GM20431 (cell line): Measurements from ENCODE around the gene ADK.
"Not testable (repeated sequence)": the region's sequence is repeated elsewhere in the genome, so short reads cannot be mapped to it uniquely, and the experiment has no call there.

Experiments
- in situ Hi-C: fragments of 300-500 bp; cut with MseI, MboI; formaldehyde crosslinking; loops from one replicate; pipeline ENCODE4 v1.15.0; 2020; ENCODE audit warnings: low sequenced_read_pairs; ENCODE audit not compliant: unreplicated experiment

The ADK gene

DNA sequence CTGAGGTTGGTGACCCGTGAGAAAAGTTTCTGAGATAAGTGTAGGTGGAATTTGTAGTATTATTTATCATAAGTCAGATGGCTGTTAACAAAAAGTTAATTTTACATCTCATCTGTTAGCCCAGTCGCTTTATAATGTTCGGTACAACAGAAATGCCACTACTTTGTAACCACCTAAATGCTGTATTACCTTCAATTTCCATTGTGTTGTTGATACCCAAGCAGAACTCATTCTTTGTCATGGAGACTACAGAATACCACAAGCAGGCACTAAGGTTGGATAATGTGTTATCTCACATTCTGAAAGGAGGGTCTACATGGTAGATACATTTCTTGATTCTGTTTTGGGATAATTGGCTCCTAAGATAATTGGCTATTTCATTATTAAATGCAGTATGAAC, 425.6 kb downstream of the ADK start:
- in situ Hi-C loops, result no loop called here

DNA sequence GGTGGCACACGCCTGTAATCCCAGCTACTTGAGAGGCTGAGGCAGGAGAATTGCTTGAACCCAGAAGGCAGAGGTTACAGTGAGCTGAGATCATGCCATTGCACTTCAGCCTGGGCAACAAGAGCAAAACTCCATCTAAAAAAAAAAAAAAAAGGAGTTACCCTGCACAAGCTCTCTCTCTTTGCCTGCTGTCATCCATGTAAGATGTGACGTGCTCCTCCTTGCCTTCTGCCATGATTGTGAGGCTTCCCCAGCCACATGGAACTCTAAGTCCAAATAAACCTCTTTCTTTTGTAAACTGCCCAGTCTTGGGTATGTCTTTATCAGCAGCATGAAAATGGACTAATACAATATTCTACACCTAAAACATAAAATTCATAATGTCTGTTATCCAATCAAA, 429.4 kb downstream of the ADK start:
- in situ Hi-C loops, result not testable (repeated sequence)

DNA sequence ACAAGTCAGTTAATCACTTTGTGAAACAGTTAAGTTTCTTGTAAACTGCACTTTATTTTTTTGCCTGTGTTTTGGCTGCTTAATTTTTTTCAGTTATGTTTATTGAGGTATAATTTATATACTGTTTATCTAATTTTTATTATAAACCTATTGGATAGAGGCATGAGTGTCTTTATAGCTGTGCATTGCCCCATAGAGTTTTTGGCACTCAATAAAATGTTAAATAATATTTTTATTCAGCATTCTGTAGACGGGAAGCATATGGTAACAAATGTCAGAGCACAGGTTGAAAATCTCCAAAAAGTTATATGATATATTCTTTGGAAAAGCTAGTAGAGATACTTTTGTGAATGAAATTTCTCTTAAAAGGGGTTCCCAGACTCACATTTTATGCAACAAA, 431.5 kb downstream of the ADK start:
- in situ Hi-C loops, result no loop called here

DNA sequence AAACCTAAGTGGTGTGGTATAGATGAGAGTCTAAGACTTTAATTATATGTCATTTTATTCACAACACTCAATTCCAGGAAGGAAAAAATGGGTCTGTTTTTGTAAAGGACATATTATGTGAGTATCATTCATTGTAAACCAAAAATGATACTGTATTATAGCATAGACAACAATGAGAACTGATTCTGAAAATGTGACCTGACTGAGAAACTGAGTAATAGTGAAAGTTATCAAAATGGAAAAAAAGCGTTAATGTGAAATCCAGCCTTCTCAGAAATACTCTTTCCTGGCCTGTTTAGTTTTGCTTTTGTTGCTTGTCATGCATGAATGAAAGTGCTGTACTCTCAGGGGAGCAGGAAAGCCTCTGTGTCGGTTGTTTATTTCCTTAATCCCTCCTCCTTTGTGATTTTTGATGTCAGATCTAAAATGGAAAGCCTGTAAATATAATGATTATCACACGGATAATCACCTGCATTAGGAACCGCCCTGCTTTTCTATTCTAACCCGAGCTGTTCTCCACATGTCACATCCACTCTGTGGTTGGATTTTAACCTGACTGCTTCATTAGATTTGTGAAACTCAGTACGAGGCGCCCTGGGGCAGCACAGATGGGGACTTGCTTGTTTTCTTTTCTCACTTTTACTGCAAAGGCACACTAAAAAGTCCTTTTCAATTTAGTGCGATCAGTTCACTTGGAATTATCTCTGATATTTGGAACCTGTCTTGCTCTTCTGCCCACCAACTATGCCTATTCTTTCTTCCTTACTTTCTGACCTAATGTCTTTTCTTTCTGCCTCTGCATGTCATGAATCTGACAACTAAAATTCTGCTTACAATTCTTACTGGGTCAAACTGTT, 434.4 kb downstream of the ADK start:
- in situ Hi-C loops, result no loop called here

DNA sequence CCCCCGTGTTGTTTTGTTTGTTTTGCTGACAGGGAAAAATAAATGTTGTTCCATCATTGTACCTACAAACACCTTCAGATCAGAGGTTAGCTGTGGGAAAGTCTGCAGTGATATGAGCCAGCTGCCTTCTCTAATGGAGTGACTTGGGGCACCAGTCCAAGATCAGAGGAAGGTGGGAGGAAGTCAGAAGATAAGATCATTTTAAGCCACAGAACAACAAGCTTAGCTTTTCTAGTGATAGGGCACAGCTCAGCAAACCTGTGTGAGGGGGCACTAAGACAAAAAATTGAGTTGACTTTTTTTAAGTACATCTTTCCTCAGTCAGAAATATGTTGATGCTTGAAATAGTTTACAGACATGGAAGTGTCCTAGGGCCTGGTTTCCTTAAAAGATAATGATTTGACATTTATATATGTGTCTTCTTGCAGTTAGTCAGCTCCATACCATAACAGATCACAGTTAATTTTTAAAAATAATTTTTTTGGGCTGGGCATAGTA, 435.1 kb downstream of the ADK start:
- in situ Hi-C loops, result no loop called here

DNA sequence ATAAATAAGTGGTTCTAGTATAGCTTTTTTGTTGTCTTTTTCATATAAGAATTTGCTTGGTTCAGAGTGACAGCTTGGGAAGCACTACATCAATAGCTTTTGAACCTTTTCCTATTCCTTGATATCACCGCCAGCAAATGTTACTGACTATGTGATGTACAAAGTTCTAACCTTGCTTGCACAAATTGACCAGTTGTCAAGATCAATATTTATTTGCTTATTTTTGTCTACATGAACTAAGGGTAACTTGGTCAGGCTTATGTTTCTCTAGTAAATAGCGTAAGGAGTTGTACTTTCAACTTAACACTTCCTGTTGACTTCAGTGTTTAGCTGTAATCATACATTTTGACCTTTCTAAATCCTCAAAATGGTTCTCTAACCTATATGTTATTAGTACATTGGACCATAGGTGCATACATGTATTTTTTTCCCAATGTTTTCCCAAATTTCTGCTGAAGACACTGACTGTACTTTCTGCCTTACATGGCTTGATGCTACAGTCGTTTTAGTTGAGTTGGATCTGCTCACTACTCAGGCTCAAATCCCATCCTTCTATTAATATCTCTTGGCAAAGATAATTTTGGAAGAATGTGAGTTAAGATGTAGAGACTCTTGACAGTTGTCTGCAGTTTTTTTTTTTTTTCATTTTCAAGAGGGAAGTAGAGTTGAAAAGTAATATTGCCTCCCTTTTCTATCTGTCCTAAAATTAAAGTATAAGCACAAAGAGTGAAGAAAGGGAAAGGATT, 436.3 kb downstream of the ADK start:
- in situ Hi-C loops, result no loop called here

DNA sequence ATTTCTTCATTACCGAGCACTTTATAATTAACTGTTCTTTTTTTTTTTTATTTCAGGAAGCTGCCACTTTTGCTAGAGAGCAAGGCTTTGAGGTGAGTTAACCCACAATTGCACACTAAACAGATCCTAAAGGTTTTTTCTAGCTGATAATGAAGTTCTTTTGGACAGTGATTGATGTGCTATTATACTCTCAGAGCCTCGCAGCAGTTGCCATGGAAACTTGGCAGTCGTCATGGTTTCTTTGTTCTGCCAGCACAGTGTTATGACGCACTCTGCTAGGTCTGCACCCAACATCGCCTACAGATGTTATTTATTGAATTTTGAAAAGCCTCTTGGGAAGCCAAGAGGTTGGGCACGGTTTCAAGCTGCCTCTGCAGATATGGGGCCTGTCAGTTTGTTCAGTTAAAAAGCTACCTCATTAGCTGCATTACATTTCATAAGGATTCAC, 438.2 kb downstream of the ADK start:
- in situ Hi-C loops, result no loop called here

DNA sequence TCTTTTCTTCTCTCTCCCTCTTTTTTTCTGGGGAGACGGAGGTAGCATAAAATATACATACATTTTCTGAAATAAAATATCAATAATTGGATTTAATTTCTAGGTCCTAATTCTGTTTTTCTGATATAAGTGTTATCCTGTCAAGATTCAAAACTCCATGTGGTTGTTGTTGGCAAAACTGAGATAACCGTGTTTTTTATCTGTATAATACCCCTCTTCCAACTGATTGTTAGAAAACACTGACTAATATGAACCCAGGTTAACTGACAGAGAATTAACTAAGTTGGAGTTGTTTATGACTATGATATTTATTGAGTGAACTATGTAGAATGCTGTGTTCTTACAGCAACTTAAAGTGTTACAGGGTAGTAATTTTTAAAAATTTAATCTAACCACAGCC, 438.8 kb downstream of the ADK start:
- in situ Hi-C loops, result no loop called here

DNA sequence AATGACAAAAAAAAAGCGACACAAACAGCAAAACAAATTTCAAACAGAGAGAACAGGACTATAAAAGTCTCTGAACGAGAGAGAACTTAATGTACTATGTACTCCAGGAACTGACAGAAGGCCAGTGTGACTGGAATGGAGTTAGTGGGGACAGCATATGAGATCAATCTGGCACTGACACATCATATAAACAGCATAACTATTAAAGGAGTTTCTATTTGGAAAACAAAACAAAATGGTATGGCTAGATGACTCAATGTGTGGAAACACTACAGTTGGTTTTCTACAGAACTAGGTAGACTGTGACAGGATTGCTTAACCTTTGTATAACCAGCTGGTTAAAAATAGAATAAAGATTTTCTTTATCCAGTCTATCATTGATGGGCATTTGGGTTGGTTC, 442.4 kb downstream of the ADK start:
- in situ Hi-C loops, result no loop called here

DNA sequence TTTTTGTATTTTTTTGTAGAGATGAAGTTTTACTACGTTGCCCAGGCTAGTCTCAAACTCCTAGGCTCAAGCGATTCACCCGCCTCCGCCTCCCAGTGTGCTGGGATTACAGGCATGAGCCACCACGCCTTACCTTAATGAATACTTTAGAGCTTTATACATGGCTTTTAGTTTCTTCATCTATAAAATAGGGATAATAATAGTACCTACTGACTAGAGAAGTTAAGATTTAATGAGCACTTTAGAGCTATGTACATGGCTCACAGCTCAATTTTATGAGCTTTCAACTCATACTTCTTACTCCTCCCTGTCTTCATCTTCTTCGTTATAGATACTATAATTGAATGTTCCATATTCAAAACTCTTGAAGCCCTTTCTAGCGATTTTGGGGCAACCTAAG, 445.7 kb downstream of the ADK start:
- in situ Hi-C loops, result no loop called here

DNA sequence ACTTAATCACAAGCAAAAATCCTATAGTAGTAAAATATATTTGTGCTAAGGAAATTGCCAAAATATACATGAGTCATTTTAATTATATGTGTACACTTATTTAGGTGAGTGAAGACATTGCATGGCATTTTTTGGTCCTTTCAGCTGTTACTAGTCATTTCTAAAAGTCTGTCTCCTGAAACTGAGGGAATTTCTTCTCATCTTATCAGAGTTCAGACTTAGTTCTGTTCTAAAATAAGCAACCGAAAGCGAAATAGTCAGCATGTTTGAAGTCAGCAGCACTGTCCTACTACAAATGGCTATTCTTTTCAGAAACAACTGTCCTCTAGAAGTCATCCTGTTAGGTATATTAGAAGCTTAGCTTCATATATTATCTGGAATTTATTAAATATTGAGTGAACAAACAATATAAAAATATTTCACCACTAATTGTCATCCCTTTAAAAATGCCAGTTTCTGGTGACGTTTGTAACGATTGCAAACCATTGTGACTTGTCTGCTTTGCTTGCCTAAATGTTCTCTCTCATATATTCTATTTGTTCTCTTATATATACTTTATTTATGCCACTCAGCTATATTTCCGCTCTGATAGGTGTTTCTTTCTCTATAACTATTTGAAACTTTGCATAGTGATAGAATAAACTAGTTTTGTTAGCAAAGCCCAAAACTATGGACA, 448.0 kb downstream of the ADK start:
- in situ Hi-C loops, result no loop called here

DNA sequence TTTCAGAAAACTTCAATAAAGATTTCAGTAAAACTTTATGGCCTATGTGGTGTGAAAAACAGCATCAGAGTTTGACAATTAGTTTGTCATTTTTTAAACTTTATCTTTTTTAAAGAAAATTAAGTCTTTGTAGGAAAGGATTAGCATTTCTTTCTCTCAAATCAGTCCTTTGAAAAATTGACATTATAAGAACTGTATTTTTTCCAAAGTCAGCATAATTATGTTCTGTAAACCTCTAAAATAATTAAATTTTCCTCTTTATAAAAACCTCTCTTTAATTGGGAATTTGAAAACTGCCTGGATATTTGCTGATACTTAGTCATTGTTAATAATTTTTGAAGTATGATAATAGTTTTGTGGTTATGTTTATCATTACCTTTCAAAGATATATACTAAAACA, 448.7 kb downstream of the ADK start:
- in situ Hi-C loops, result no loop called here

DNA sequence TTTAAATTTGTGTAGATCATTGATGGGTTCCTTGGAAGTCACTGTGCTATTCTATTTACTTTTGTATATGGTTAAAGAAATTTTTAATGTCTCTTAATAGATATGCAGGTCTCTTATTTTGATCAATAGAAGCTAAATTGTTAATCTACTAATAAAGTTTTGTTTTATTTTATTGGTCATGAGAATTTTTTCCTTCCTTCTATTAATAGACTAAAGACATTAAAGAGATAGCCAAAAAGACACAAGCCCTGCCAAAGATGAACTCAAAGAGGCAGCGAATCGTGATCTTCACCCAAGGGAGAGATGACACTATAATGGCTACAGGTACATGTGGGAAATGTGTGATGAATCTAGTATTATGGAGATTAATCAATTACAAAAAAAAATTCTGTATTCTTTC, 449.1 kb downstream of the ADK start:
- in situ Hi-C loops, result no loop called here

DNA sequence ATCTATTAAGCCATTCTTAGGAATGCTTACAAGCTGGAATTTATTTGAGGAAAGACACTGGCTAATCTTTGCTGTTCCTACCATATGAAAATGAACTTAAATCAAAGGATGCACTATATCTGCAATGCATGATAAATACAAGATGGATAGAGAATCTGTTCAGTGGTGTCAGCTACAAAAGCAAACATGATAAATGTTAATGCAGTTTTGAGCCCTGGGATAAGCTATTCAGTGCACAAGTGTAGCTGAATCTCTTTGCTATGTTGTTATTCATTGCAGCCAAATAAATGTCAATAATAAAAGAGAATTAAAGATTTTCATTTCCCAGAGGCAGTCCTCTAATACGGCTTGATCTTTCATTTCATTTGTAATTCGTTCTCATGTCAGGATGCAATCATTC, 451.6 kb downstream of the ADK start:
- in situ Hi-C loops, result no loop called here

DNA sequence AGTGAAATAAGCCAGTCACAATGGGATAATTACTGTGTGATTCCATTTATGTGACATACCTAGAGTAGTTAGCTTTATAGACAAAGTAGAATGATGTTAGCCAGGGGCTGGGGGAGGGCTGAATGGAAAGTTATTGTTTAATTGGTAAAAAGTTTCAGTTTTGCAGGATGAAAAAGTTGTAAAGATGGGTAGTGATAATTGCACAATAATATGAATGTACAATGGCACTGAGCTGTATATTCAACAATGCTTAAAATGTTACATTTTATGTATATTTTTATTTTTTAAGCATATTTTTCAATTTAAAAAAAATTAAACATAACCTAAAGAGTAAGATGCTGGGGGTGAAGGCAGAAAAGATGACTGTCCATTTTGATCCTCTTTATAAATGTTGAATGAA, 459.3 kb downstream of the ADK start:
- in situ Hi-C loops, result no loop called here

DNA sequence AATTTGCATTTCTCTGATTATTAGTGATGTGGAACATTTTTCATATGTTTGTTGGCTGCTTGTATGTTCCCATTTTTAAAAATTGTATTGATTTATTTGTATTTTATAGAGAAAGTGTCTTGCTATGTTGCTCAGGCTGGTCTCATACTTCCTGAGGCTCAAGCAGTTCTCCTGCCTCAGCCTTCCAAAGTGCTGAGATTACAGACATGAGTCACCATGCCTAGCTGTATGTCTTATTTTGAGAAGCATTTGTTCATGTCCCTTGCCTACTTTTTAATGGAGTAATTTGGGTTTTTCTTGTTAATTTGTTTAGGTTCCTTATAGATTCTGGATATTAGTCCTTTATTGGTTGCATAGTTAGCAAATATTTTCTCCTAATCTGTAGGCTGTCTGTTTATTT, 461.2 kb downstream of the ADK start:
- in situ Hi-C loops, result no loop called here

DNA sequence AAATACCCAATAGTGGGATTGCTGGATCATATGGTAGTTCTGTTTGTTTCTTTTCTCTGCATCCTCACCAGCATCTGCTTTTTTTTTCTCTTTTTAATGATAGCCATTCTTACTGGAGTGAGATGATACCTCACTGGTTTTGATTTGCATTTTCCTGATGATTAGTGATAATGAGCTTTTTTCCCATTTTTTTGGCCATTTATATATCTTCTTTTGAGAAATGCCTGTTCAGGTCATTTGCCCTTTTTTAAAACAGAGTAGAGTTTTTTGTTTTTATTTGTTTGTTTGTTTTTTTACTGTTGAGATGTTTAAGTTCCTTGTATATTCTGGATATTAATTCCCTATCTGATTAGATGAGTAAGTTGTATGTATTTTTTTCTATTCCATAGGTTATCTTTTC, 469.6 kb downstream of the ADK start:
- in situ Hi-C loops, result no loop called here

DNA sequence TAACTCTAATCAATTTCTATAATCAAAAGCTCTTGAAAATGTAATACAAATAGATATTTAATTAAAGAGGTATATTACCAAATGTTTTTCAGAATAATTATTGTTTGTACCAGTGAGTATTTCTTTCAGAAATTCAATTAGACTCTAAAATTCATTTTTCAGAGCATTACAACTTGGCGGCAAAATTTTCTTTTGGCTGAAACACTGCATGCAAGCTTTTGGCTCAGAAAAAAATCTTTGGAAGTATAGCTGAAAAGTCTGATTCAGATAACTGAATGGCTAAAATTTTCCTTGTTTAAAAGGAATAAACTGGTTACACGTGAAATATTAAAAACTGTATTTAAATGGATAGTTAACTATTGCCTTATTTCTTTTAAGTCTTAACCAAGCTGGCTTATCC, 472.8 kb downstream of the ADK start:
- in situ Hi-C loops, result no loop called here

DNA sequence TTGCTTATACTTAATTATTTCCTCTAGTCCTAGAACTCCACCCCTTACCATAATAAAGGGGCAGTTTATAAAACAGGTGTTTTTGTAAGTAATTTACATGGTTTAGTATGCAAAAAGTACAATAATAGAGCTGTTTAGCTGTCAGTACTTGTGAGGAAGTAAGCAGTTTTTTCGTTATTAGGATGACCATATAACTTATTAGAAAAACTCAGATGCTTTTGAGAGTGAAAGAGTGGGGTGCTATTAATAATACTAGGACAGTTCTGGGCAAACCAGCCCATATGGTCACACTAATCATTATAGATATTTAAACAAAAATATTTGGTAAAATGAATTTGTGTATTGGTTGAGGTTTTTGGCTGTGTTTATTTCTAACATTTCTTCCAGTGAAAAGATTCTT, 473.5 kb downstream of the ADK start:
- in situ Hi-C loops, result no loop called here

DNA sequence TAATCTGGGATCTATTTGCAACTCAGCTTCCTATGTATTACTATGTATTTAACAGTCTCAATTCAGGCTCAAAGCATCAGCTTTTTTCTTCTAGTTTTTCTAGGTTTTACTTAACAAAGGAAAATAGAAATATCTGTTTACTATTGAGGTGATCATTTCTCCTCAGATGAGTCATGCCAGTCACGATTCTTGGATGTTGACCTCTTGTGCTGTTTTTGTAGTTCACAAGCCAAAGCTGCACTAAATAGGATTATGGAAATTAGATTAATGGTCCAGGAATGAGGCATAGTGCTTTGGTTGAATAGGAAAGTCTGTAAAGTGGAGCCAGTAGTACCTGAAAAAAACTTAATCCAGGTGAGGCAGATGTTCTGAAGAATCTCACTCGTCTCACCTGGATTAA, 477.1 kb downstream of the ADK start:
- in situ Hi-C loops, result no loop called here

DNA sequence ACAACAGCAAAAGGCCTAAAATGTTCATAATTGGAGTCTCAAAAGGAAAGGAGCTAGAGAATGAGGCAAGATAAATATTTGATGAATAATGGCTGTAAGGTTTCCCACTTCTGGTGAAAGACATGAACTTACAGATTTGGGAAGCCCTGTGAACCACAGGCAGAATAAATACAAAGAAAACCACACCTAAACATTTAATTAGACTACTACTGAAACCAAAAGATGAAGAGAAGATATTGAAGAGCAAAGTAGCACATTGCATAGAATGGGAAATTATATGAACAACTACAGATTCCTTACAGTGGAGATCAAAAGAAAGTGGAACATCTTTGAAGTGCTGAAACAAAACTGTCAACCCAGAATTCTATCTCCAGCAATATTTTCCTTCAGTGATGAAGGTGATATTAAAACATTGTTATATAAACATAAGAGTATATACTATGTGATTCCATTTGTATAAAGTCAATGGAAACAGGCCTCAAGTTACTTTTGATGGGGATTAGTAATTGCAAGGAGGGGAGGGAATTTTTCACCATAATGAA, 484.0 kb downstream of the ADK start:
- in situ Hi-C loops, result no loop called here
